ENCODE results near the gene WDR76. TPM values are rescaled to one million over a fixed set of nuclear protein-coding genes. Genes with fewer than 3 reads are reported as not detected.

Gene WDR76
- polyA plus RNA-seq, 2 of the 4 experiments (the other 2 are of a cell fraction) = 12.1 to 17.5 TPM

- Histone ChIP-seq H3K4me3 (no peak overlapping the region), H3K4me2 (no peak overlapping the region), H3K4me1 (no peaks in the 10 kb centered on the region), H3K27ac (no peak overlapping the region), H3K9me3 (no peaks in the 10 kb centered on the region)
- FAIRE-seq (no peak), DNase-seq (ENCODE audit: low read depth in 1 of 2, low spot score in 1 of 2) (no peak), ATAC-seq (no peak)
- CTCF ChIA-PET = interaction anchor here (1.4 kb wide), 1 partner anchor 25 kb away, joined by 6 read pairs; no protein-coding TSS in a partner anchor
- TF ChIP-seq ZC3H11A (IDR thresholded peaks at IDR 0.05) (no peak), TP53 (CRISPR knock-in tag; IDR thresholded peaks at IDR 0.05) (no peak), HEYL (CRISPR knock-in tag; IDR thresholded peaks at IDR 0.05) (no peak), BHLHE40 (IDR thresholded peaks at IDR 0.05; ENCODE audit: low read depth, low read length) (no peak), GATA3 (IDR thresholded peaks at IDR 0.05; ENCODE audit: borderline replicate concordance) (no peak), CBX2 (IDR thresholded peaks at IDR 0.05; ENCODE audit: borderline replicate concordance, low read depth) (no peak), EP300 (IDR thresholded peaks at IDR 0.05) (no peak), KDM5A (IDR thresholded peaks at IDR 0.05) (no peak), E2F6 (IDR thresholded peaks at IDR 0.05; ENCODE audit: borderline replicate concordance, low read depth) (no peak), RAD21 (conservative IDR thresholded peaks at IDR 0.05 in 1 of 2, IDR thresholded peaks at IDR 0.05 in 1 of 2) (no peak), JUNB (IDR thresholded peaks at IDR 0.05) (no peak), HOXB13 (CRISPR knock-in tag; IDR thresholded peaks at IDR 0.05; ENCODE audit: low read depth) (no peak), HDAC2 (IDR thresholded peaks at IDR 0.05) (no peak)
- TF ChIP-seq, protein P1, sequence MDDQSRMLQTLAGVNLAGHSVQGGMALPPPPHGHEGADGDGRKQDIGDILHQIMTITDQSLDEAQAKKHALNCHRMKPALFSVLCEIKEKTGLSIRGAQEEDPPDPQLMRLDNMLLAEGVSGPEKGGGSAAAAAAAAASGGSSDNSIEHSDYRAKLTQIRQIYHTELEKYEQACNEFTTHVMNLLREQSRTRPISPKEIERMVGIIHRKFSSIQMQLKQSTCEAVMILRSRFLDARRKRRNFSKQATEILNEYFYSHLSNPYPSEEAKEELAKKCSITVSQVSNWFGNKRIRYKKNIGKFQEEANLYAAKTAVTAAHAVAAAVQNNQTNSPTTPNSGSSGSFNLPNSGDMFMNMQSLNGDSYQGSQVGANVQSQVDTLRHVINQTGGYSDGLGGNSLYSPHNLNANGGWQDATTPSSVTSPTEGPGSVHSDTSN (IDR thresholded peaks at IDR 0.05) = no peak
- whole genome bisulfite sequencing (ENCODE audit: missing lambda C conversion rate) = 88% methylated on average over 4 of the region's 4 CpGs
- POLR2A ChIA-PET = no interaction called here
Measured at GRCh38 chr15:43877371-43877770, 50.6 kb downstream of the WDR76 start.

DNA sequence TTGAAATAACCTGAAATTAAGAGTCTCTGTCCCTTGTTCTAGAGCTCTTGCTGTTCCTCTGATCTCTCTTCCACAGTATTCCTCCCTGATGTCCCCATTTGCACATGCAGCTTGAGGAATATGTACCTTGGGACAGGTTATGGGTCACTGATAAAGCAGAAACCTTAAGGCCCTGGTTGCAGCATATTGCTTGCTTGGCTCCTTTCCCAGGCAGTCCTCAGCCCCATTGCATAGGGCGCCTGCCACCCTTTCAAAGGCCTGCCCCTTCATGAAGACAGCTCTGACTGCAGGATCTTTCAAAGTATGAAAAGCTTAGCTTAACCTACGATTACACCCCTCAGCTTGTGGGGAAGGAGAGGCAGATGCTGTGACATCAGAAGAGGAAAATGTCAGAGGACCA, 51.6 kb downstream of the WDR76 start:
- FAIRE-seq (no peak), DNase-seq (ENCODE audit: low read depth in 1 of 2, low spot score in 1 of 2) (no peak), ATAC-seq (no peak)
- H3K9me3 ChIP-seq = no peaks in the 10 kb centered on the region
- TF ChIP-seq CBX2 (IDR thresholded peaks at IDR 0.05; ENCODE audit: borderline replicate concordance, low read depth) (no peak), TFCP2L1 (CRISPR knock-in tag; IDR thresholded peaks at IDR 0.05) (no peak), HEYL (CRISPR knock-in tag; IDR thresholded peaks at IDR 0.05) (no peak), ZSCAN20 (CRISPR knock-in tag; IDR thresholded peaks at IDR 0.05) (no peak), EHMT2 (IDR thresholded peaks at IDR 0.05; ENCODE audit: low read depth) (no peak)
- TF ChIP-seq, protein P2, sequence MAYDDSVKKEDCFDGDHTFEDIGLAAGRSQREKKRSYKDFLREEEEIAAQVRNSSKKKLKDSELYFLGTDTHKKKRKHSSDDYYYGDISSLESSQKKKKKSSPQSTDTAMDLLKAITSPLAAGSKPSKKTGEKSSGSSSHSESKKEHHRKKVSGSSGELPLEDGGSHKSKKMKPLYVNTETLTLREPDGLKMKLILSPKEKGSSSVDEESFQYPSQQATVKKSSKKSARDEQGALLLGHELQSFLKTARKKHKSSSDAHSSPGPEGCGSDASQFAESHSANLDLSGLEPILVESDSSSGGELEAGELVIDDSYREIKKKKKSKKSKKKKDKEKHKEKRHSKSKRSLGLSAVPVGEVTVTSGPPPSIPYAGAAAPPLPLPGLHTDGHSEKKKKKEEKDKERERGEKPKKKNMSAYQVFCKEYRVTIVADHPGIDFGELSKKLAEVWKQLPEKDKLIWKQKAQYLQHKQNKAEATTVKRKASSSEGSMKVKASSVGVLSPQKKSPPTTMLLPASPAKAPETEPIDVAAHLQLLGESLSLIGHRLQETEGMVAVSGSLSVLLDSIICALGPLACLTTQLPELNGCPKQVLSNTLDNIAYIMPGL (CRISPR knock-in tag; IDR thresholded peaks at IDR 0.05; ENCODE audit: borderline replicate concordance) = no peak
- 93% methylated on average over 2 of the region's 2 CpGs for WGBS (ENCODE audit: missing lambda C conversion rate)
- no peaks in the 10 kb centered on the region for H3K4me1 ChIP-seq
- H3K27ac ChIP-seq = no peak overlapping the region
- no peak overlapping the region for H3K4me2 ChIP-seq
- H3K4me3 ChIP-seq = no peak overlapping the region
- CTCF ChIA-PET = interaction anchor here (0.6 to 0.9 kb wide), 2 partner anchors 26 to 535 kb away, joined by 3 to 4 read pairs; no protein-coding TSS in a partner anchor
- POLR2A ChIA-PET = no interaction called here

DNA sequence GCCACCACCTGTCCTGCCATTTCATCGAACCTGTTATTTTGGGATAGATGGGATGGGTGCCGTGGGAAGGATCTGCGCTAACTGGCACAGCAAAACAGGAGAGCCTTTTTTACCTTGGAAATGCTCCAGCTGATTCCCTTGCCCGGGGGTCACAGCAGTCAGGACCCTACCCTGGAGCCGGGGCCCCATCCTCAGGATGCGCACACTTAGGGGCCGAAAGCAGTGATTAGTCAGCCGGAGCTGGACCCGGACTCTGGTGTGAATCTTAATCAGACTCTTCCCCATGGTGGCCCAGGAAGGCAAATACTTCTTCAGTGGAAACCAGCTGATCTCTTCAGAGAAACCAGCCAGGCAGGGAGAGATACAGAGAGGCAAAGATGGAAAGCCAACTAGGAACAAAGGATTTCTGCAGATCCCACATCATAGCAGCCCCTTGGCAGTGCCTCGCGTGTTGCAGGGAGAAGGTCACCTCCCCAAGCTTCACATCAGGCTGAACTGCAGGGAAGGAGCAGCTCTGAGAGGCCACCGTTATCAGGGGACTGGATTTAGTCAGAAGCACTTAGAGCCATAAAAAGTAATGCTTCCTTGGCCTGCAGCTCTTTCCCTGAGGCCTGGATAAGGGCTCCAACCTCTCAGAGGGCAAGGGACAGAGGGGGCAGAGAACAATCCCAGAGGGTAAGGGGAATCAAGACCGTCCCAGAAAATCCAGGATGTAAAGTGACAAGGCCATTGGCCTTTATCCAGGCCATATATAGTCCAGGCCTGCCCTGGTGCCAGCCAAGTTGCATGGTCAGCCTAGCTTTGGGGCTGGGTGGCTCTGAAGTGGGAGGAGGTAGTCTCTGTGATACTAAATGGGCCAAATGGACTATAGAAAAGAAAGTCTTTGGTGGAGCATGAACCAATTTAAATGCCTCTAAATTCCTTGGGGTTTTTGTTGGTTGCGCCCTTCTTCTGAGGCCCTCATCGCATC, 52.9 kb downstream of the WDR76 start:
- no peak overlapping the region for H3K4me2 ChIP-seq
- no peak overlapping the region for H3K27ac ChIP-seq
- no peak overlapping the region for H3K4me3 ChIP-seq
- 91% methylated on average over 10 of the region's 15 CpGs for WGBS (ENCODE audit: missing lambda C conversion rate)
- no peak for DNase-seq (ENCODE audit: low read depth in 1 of 2, low spot score in 1 of 2)
- no peak for FAIRE-seq
- CTCF ChIA-PET = interaction anchor here (1.0 kb wide), 1 partner anchor 19 kb away, joined by 3 read pairs; no protein-coding TSS in a partner anchor
- no peaks in the 10 kb centered on the region for H3K9me3 ChIP-seq
- ATAC-seq = no peak
- POLR2A ChIA-PET = no interaction called here
- H3K4me1 ChIP-seq = no peaks in the 10 kb centered on the region
- TF ChIP-seq, protein P1 (IDR thresholded peaks at IDR 0.05) = no peak
- TF ChIP-seq CEBPB (IDR thresholded peaks at IDR 0.05) = no peak
- no peak for TF ChIP-seq HOXB13 (CRISPR knock-in tag; IDR thresholded peaks at IDR 0.05; ENCODE audit: low read depth)
- no peak for TF ChIP-seq RFX5 (IDR thresholded peaks at IDR 0.05)
- TF ChIP-seq HOXB5 (CRISPR knock-in tag; IDR thresholded peaks at IDR 0.05) = no peak
- no peak for TF ChIP-seq EHMT2 (IDR thresholded peaks at IDR 0.05; ENCODE audit: low read depth)
- no peak for TF ChIP-seq MYC (IDR thresholded peaks at IDR 0.05; ENCODE audit: borderline replicate concordance, low read length)
- TF ChIP-seq USF2 (IDR thresholded peaks at IDR 0.05) = no peak
- TF ChIP-seq KDM5A (IDR thresholded peaks at IDR 0.05) = no peak
- TF ChIP-seq, protein P3, sequence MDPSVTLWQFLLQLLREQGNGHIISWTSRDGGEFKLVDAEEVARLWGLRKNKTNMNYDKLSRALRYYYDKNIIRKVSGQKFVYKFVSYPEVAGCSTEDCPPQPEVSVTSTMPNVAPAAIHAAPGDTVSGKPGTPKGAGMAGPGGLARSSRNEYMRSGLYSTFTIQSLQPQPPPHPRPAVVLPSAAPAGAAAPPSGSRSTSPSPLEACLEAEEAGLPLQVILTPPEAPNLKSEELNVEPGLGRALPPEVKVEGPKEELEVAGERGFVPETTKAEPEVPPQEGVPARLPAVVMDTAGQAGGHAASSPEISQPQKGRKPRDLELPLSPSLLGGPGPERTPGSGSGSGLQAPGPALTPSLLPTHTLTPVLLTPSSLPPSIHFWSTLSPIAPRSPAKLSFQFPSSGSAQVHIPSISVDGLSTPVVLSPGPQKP (IDR thresholded peaks at IDR 0.05; ENCODE audit: low read depth, low read length) = no peak
- no peak for TF ChIP-seq EP300 (IDR thresholded peaks at IDR 0.05)

Data from A549 (cell line).